HG03095 (cell line): ENCODE results near the gene SLC4A1.
A peak's percentile ranks its signal among the peaks of the same experiment; 100 is the strongest.

ENCODE experiments used
- ATAC-seq: cut with Tn5 transposase; IDR thresholded peaks from one replicate; pipeline ENCODE4 v1.9.1; 2021; ENCODE audit warnings: moderate library complexity; ENCODE audit not compliant: unreplicated experiment

SLC4A1 gene

DNA sequence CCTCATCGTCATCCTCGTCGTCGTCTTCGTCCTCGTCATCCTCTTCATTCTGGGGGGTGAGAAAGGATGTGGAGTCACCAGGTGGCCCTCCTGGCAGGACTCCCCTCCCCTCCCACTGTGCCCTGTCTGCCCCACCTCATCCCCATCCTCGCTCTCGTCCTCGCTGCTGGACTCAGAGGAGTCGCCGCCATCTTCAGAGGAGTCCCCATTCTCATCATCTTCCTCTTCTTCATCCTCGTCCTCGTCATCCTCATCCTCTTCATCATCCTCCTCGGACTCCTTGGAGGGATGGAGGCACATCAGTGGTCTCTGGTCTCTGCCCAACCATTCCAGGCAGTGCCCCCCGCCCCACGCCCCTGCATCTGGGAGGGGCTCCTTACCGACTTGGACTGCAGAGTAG lies 60.6 kb downstream of the SLC4A1 start:
- no peak for ATAC-seq

GRCh38 chr17:44206825-44207155 lies 61.1 kb downstream of the SLC4A1 start:
- no peak for ATAC-seq

DNA sequence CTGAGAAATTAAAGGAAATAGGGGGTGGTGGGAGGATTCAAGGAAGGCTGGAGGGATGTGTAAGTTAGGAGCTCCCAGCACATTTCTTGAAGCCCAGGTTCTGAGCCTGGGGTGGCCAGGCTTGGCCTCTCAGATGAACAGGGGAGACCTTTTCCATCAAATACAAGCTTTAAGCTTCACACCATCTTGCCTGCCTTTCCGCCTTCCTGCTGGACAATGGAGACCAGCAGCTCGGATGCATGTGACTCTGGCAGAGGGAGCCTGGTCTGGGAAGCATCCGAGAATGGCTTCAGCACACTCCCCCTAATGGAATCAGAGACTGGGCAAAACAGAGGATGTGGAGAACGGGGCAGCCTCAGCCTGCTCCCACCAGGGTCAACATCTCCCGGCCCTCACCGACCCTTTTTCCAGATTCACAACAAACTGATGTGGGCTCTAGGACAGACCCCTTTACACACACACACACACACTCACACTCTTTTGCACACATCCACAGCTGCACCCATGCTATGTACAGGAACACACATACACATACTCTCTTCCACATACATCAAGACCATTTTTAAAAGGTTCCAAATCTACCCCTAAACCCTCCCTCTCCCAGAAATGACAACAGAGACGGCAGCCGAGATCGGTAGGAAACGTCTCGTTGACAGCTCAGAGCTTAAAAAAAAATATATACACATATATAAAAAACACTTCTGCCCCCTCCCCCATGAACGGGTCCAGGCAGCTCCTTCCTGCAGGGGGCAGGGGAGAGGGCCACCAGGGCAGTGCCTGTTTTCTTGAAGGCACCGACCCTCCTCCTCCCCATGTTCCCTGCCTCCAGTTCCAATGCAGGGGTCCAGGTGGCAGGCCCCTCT lies 61.7 kb downstream of the SLC4A1 start:
- ATAC-seq, result no peak

DNA sequence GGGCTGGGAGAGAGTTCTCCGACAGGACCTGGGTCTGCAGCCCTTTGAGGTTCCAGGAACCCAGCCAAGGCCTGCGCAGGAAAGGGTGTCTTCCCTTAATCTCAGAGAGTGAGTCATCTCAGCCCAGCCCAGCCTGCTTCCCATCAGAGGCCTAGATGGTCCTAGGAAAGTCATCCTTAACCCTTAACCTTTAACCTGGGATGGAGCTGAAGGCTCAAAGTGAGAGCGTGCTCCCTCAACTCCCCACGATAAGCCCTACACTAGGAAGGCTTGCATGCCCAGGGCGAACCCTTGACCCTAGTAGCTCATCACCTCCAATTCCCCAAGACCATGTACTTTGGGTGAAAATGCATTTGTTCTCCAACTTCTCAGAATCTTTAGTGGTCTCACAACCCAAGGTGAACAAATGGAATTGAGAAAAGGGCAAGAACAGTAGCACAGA lies 63.5 kb downstream of the SLC4A1 start:
- ATAC-seq, result no peak

DNA sequence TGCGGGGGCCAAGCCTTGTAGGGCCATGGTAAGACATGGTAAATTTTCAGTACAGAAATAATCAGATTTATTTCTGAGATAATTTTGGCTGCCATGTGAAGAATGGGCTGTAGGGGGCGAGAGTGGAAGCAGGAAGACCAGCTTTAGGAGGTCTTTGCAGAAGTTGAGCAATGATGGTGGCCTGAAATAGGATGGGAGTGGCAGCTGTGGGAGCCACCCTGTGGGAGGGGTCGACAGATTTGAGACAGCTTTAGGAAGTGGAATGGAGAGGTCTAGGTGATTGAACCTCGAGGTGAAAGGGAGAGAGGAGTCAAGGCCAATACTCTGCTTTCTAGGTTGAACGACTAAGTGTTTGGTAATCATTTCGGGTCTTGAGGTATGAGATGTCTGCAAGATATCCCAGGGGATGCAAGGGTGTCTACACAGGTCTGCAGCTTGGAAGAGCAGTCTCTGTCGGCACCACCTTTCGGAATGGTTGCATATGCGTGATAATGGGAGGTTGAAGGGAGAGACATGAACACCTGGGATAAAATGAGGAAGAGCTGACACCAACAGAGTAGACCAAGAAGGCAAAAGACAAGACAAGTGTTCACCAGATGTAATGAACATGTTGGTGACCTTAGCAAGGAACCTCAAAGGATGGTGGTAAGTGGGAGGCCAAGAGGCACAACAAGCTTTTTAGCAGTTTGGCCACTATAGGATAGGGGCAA lies 64.0 kb downstream of the SLC4A1 start:
- ATAC-seq, result no peak

GRCh38 chr17:44202756-44203155 lies 65.2 kb downstream of the SLC4A1 start:
- no peak for ATAC-seq

- ATAC-seq, result no peak
These were observed 67.3 kb downstream of the SLC4A1 start for GRCh38 chr17:44200478-44201155.

DNA sequence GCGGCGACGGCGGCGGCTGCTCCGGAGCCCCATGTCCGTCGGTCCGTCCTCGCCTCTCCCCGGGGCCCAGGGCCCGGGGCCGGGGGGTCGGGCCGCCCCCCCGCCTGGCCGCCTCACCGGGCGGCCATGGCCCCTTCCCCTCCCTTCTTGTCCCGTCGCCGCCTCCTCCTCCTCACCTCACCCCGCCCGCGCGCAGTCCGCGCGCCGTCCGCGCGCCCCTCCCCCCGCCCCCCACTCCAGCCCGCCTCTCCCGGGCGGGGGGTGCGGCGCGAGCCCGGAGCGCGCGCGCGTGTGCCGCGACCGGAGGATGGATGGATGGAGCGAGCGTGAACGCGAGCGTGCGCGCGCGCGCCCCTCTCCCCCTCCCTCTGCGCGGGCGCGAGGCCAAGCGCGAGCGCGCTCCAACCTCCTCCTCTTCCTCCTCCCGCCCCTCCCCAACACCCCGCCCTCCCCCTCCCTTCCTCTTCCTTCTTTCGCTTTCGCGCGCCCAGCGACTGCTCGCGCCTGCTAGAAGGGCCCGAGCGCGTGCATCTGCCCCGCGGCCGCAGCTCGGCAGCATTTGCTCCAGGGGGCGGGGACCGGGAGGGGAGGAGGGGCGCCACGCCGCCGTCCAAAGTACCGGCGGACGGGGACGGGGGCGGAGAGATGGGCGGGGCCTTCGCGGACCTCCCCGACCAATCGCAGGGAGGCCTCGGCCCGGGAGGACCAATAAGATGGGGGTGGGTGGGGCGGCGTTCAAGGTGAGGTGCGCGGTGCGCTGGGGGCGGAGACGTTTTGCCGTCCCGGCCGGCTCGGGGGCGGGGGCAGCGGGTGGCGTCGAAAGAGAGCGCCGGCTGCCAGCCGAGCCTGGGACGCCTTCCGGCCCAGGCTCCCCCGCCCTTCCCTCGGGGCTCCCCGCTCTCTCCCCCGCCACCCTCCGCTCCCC lies 68.1 kb downstream of the SLC4A1 start, which contains the start of gene ATXN7L3:
ATXN7L3 (minus strand) TSS at position 332 of the 925 bp plus-strand sequence. CDS start 1,814 bp downstream, outside the sequence.
- ATAC-seq, result peak; percentile 54

DNA sequence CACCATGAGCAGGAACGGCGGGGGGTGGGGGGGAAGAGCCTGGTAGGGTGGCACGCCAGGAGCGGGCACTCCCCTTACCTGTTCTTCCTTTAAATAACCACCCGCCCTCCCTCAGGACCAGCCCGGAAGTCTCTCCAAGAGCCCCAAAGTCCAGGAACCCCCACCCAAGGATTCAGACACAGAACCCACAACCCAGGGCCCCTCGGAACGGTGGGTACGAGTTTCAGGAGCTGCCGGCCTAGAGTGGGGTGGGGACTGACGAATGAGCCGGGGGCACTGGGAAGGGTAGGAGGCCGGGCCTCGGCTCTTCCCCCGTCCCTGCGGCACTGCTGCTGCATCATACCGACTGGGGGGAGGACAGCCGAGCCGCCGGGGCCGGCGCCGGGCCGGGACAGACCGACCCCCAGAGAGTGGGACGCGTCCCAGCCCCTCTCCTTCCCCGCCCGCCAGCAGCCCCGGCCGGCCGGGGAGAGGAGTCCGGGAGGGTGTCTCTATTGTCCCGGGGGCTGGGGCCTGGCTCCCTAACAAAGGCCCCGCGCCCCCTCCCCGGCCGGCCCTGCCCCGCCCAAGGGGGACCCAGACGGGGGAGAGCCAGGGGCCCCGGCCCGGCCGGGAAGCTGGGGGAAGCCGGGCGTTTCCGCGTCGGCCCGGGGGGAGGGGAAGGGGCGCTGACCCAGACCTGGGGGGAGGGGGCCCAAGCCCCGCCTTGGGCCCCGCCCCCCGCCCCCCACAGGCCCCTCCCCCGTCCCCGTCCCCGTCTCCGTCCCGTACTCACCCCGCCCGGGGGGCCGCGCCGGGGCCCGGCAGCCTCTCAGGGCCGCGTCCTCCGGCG lies 69.0 kb downstream of the SLC4A1 start:
- peak; percentile 13 for ATAC-seq
